ENCODE measurements around the gene LCT.
"Not testable (repeated sequence)": the region's sequence is repeated elsewhere in the genome, so short reads cannot be mapped to it uniquely, and the experiment has no call there.

LCT gene

GRCh38 chr2:135831180-135831812, 5.7 kb downstream of the LCT start:
- no peak for DNase-seq

- peak; percentile 78 to 92 (median 81) for DNase-seq
Measured at GRCh38 chr2:135829378-135830135, 7.4 kb downstream of the LCT start.

- DNase-seq: no peak
Measured at GRCh38 chr2:135826544-135826943, 10.4 kb downstream of the LCT start.

- peak; percentile 3 to 67 (median 30) for DNase-seq
Measured at GRCh38 chr2:135825550-135826176, 11.3 kb downstream of the LCT start.

- DNase-seq: no peak
Measured at GRCh38 chr2:135825131-135825530, 11.9 kb downstream of the LCT start.

- DNase-seq: no peak
Measured at GRCh38 chr2:135822855-135823254, 14.1 kb downstream of the LCT start.

GRCh38 chr2:135821190-135821589, 15.8 kb downstream of the LCT start:
- no peak for DNase-seq

GRCh38 chr2:135820003-135820618, 16.9 kb downstream of the LCT start:
- peak in 1 of 3 experiments; percentile 44 for DNase-seq

- no peak for DNase-seq
Measured at GRCh38 chr2:135818937-135819610, 17.9 kb downstream of the LCT start.

GRCh38 chr2:135817951-135818350, 19.0 kb downstream of the LCT start:
- no peak for DNase-seq

- no peak for DNase-seq
Measured at GRCh38 chr2:135817466-135817865, 19.5 kb downstream of the LCT start.

GRCh38 chr2:135815269-135815668, 21.7 kb downstream of the LCT start:
- no peak for DNase-seq

GRCh38 chr2:135812907-135813511, 24.0 kb downstream of the LCT start:
- no peak for DNase-seq

GRCh38 chr2:135807874-135808273, 29.1 kb downstream of the LCT start:
- DNase-seq: not testable (repeated sequence)

- DNase-seq: no peak
Measured at GRCh38 chr2:135803278-135803677, 33.7 kb downstream of the LCT start.

GRCh38 chr2:135802350-135802749, 34.6 kb downstream of the LCT start:
- DNase-seq: no peak

GRCh38 chr2:135800513-135801460, 36.2 kb downstream of the LCT start:
- no peak for DNase-seq

GRCh38 chr2:135799738-135800137, 37.2 kb downstream of the LCT start:
- DNase-seq: no peak

GRCh38 chr2:135798762-135799161, 38.2 kb downstream of the LCT start:
- DNase-seq: no peak

- DNase-seq: no peak
Measured at GRCh38 chr2:135798275-135798705, 38.7 kb downstream of the LCT start.

All from NCI-H1417 (cell line).